Fibroblast of the aortic adventitia (primary cell): Measurements from ENCODE around the gene UGGT2. TPM values are rescaled to one million over a fixed set of nuclear protein-coding genes. Genes with fewer than 3 reads are reported as not detected.
A peak's percentile ranks its signal among the peaks of the same experiment; 100 is the strongest.

ENCODE experiments used
- DNase-seq: peaks from one replicate; pipeline ENCODE4 v3.0.0-alpha.2; 2010; ENCODE audit warnings: low read depth
- H3K4me3 ChIP-seq: 2 replicates; pipeline ENCODE4 v1.5.1; 2011; ENCODE audit warnings: low read depth, mild to moderate bottlenecking, control low read depth, low read length, moderate library complexity
- total RNA-seq: library from RNA; depleted of rRNA; stranded (reverse); fragments of >200 nt; gene quantifications from 2 replicates; pipeline ENCODE4 v1.2.3, GENCODE V29; 2012; ENCODE audit warnings: low replicate concordance
- TF ChIP-seq, protein P1 (sequence below): IDR thresholded peaks from 2 replicates; pipeline ENCODE4 v1.5.1; 2011; ENCODE audit warnings: mild to moderate bottlenecking, low read length, control low read depth, inconsistent platforms; ENCODE audit not compliant: insufficient read depth

The UGGT2 gene
- total RNA-seq, 1 donor = 67.3 TPM

DNA sequence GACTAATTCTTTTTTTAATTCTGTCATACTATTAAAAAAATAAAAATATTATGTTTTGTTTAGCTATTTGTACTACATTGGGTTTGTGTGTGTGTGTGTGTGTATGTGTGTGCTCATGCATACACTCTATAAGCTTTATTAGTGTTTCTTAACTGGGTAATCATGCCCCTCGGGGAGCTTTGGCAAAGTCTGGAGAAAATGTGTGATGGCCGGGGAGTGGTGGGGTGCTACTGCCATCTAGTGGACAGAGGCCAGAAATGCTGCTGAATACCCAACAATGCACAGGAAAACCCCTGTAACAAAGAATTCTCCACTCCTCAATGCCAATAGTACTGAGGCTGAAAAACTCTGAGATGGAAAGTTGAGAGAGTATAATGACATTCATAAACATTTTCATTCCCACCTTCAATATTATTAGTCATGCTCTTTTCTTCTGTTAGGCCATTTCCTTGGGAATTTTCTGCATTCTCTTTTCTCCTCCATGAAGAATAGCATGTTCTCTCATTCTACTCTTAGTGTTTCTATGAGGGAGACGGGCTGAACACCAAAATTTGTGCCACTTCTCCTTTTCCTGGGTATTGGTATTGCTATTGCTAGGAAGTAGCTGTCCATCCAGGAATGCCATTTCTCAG lies 219.0 kb downstream of the UGGT2 start:
- H3K4me3 ChIP-seq = no peak overlapping the region
- TF ChIP-seq, protein P1, sequence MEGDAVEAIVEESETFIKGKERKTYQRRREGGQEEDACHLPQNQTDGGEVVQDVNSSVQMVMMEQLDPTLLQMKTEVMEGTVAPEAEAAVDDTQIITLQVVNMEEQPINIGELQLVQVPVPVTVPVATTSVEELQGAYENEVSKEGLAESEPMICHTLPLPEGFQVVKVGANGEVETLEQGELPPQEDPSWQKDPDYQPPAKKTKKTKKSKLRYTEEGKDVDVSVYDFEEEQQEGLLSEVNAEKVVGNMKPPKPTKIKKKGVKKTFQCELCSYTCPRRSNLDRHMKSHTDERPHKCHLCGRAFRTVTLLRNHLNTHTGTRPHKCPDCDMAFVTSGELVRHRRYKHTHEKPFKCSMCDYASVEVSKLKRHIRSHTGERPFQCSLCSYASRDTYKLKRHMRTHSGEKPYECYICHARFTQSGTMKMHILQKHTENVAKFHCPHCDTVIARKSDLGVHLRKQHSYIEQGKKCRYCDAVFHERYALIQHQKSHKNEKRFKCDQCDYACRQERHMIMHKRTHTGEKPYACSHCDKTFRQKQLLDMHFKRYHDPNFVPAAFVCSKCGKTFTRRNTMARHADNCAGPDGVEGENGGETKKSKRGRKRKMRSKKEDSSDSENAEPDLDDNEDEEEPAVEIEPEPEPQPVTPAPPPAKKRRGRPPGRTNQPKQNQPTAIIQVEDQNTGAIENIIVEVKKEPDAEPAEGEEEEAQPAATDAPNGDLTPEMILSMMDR = peak; percentile 93
- peak; percentile 74 for DNase-seq

DNA sequence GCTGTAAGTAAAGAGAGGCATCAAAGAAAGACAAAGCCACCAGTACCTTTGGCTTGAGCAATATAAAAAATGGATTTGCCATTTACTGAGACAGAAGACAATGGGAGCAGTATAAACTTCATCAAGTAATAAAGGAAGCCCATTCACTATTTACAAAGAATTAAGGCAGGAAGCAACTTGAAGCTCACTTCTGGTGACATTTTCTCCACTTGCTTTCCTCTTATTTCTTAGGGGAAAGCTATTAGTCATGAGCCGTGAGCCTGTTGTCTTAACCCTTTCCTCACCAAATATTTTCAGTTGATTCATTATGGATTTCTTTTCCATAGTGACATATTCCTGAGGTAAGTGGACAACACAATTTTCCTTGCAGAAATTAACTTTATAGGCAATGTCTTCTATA lies 219.5 kb downstream of the UGGT2 start:
- peak; percentile 25 for DNase-seq
- no peak overlapping the region for H3K4me3 ChIP-seq
- TF ChIP-seq, protein P1 = no peak

DNA sequence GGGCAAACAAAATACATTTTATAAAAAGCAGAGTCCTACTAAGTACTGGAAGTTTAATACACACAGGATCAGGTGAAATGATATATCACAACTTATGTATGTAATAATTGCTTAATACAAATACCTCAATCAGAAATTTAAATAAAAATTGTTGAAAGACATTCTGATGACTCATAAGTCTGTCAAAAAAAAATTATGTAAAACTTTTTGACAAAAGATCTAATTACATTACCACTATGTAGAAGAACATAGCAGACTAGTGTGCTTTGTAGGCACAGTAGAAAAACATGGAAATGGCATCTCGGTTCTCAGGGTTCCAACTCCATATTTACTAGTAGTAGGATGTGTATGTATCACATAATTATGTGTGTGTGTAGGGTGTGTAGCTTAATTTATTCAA lies 220.1 kb downstream of the UGGT2 start:
- DNase-seq = peak; percentile 2
- H3K4me3 ChIP-seq = no peak overlapping the region
- TF ChIP-seq, protein P1 = no peak

DNA sequence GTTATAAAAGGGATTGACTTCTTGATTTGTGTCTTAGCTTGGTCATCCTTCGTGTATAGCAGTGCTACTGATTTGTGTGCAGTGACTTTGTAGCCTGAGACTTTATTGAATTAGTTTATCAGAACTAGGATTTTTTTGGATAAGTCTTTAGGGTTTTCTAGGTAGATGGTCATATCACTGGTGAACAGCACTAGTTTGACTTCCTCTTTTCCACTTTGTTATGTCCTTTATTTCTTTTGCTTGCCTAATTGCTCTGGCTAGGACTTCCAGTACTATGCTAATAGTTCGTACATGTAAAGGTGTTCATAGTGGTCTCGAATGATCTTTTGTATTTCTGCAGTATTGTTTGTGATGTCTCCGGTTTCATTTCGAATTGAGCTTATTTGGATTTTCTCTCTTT lies 230.9 kb downstream of the UGGT2 start:
- no peak overlapping the region for H3K4me3 ChIP-seq
- no peak for DNase-seq
- TF ChIP-seq, protein P1 = no peak

DNA sequence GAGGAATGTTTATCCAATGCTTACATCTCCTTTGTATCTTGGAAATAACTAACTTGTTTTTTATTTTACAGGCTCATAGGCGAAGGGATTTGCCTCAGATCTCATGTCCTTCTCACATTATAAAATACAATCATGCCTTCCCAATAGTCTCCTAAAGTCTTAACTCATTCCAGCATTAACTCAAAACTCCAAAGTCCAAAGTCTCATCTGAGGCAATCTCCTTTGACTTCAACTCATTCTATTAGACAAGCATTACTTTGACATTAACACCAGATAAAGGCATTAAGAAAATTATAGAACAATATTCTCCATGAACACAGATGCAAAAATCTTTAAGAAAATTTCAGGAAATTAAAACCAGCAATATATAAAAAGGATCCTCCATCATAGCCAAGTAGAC lies 238.7 kb downstream of the UGGT2 start:
- TF ChIP-seq, protein P1 = no peak
- no peak for DNase-seq
- no peak overlapping the region for H3K4me3 ChIP-seq

DNA sequence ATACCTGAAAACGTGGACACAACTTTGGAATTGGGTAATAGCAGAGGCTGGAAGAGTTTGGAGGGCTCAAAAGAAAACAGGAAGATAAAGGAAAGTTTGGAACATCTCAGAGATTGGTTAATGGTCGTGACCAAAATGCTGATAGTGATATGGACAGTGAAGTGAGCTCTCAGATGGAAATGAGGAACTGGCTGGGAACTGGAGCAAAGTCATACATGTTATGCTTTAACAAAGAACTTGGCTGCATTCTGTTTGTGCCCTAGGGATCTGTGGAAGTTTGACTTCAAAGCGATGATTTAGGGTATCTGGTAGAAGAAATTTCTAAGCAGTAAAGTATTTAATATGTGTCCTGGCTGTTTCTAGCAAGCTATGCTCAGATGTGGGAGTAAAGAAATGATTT lies 240.1 kb downstream of the UGGT2 start:
- no peak overlapping the region for H3K4me3 ChIP-seq
- TF ChIP-seq, protein P1 = no peak
- DNase-seq = no peak

DNA sequence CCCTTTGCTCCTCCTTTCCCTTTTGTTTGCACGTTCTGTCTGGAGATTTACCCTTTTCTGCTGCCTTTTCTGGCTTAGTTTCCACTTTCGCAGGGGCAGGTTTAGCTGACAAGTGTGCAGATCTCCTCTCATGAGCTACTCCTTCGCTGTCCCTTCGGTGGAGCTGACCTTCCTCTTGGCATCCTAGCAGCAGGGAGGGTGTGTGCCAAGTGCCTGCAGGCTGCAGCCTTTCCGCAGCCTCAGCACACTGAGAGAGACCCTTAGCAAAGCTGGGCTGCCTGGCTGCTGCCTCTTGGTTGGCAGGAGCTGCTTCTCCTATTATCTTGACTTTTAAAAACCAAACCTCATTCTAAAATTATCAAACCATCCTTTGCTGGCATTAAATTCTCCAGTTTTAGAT lies 243.8 kb downstream of the UGGT2 start:
- no peak for DNase-seq

More for the DNA sequence above, 243.8 kb downstream of the UGGT2 start:
- TF ChIP-seq, protein P1 = no peak
- no peak overlapping the region for H3K4me3 ChIP-seq
